Keratinocyte (primary cell): ENCODE data around the gene MAML2. TPM values are rescaled to one million over a fixed set of nuclear protein-coding genes. Genes with fewer than 3 reads are reported as not detected.

ENCODE experiments used
- DNase-seq: peaks from one replicate; pipeline ENCODE4 v3.0.0-alpha.2; 2011; ENCODE audit warnings: low read depth, missing footprints, low spot score
- FAIRE-seq: peaks from 2 replicates; lab custom pipeline; 2011; peaks lifted over from hg19 to GRCh38; lab: Jason Lieb, UNC
- H2AFZ ChIP-seq: 2 replicates; pipeline ENCODE4 v1.6.0; 2012; ENCODE audit warnings: low read length, control low read depth, inconsistent platforms; ENCODE audit not compliant: control insufficient read depth
- H3K27ac ChIP-seq: 2 replicates; pipeline ENCODE4 v1.5.1; 2011; ENCODE audit warnings: low read length; ENCODE audit not compliant: control insufficient read depth, insufficient read depth
- H3K27me3 ChIP-seq: 3 replicates; pipeline ENCODE4 v1.6.0; 2011; ENCODE audit warnings: low read length; ENCODE audit not compliant: control insufficient read depth, insufficient read depth; ENCODE audit errors: extremely low read depth
- H3K36me3 ChIP-seq, 2 experiments: 2 replicates in 1 of 2; 3 replicates in 1 of 2; pipeline ENCODE4 v1.5.1; 2011; ENCODE audit warnings: low read length in 2 of 2, mild to moderate bottlenecking in 1 of 2; ENCODE audit not compliant: control insufficient read depth in 2 of 2, insufficient read depth in 2 of 2; ENCODE audit errors: extremely low read depth in 1 of 2
- H3K4me1 ChIP-seq: 3 replicates; pipeline ENCODE4 v1.5.1; 2011; ENCODE audit warnings: low read length; ENCODE audit not compliant: control insufficient read depth, insufficient read depth; ENCODE audit errors: extremely low read depth
- H3K4me2 ChIP-seq: 3 replicates; pipeline ENCODE4 v1.6.0; 2011; ENCODE audit warnings: low read depth, low read length; ENCODE audit not compliant: control insufficient read depth, insufficient read depth; ENCODE audit errors: extremely low read depth
- H3K4me3 ChIP-seq, 3 experiments: fragments of 200-600 bp in 1 of 3; sonication (generic) in 1 of 3; 2 replicates in 2 of 3; 3 replicates in 1 of 3; pipeline ENCODE4 v1.5.1; 2011 to 2016; ENCODE audit warnings: low read length in 3 of 3, mild to moderate bottlenecking in 3 of 3, control low read depth in 2 of 3, inconsistent platforms in 1 of 3, low read depth in 1 of 3, mixed read lengths in 1 of 3, mixed run types in 1 of 3, moderate library complexity in 1 of 3; ENCODE audit not compliant: control insufficient read depth in 2 of 3, insufficient read depth in 2 of 3; ENCODE audit errors: extremely low read depth in 1 of 3
- H3K79me2 ChIP-seq: 2 replicates; pipeline ENCODE4 v1.6.0; 2012; ENCODE audit warnings: low read length; ENCODE audit not compliant: control insufficient read depth, insufficient read depth
- H3K9ac ChIP-seq: 3 replicates; pipeline ENCODE4 v1.6.0; 2011; ENCODE audit warnings: low read length; ENCODE audit not compliant: control insufficient read depth, insufficient read depth; ENCODE audit errors: extremely low read depth
- H3K9me1 ChIP-seq: 3 replicates; pipeline ENCODE4 v1.6.0; 2011; ENCODE audit warnings: low read length; ENCODE audit not compliant: control insufficient read depth, insufficient read depth; ENCODE audit errors: extremely low read depth
- H3K9me3 ChIP-seq: 2 replicates; pipeline ENCODE4 v1.5.1; 2012; ENCODE audit warnings: low read depth, low read length; ENCODE audit not compliant: control insufficient read depth
- H4K20me1 ChIP-seq: 3 replicates; pipeline ENCODE4 v1.6.0; 2011; ENCODE audit warnings: low read length; ENCODE audit not compliant: control insufficient read depth, insufficient read depth; ENCODE audit errors: extremely low read depth
- EZH2 ChIP-seq: IDR thresholded peaks from one replicate; pipeline ENCODE4 v1.6.1; 2012; ENCODE audit warnings: inconsistent platforms, mild to moderate bottlenecking, low read length, moderate library complexity
- dilution Hi-C: fragments of 300-500 bp; cut with MboI; formaldehyde crosslinking; loops from one replicate; pipeline ENCODE4 v1.7.0; 2020; ENCODE audit warnings: low sequenced_read_pairs; ENCODE audit not compliant: extremely low pct_ligation_motif_present
- polyA plus RNA-seq, 5 experiments: library from polyadenylated mRNA; depleted of rRNA in 3 of 5; stranded (reverse) in 3 of 5; stranded (forward) in 1 of 5; unstranded in 1 of 5; fragments of >200 nt; gene quantifications; 1 replicate in 1 of 5; 2 replicates in 3 of 5; 3 replicates in 1 of 5; pipeline versions ENCODE4 v1.2.1 to v1.2.3, GENCODE V29; 2011 to 2012; ENCODE audit warnings: missing spikeins in 2 of 5, low read depth in 1 of 5, low replicate concordance in 1 of 5
- TF ChIP-seq, protein P1 (sequence below), 3 experiments: IDR thresholded peaks in 1 of 3; conservative IDR thresholded peaks in 1 of 3; optimal IDR thresholded peaks in 1 of 3; 2 replicates in 2 of 3; 3 replicates in 1 of 3; pipeline versions ENCODE3 to v1.5.1; 2011; ENCODE audit warnings: low read length in 3 of 3, mild to moderate bottlenecking in 3 of 3, moderate library complexity in 2 of 3, control low read depth in 1 of 3, inconsistent platforms in 1 of 3; ENCODE audit not compliant: insufficient read depth in 2 of 3; ENCODE audit errors: extremely low read depth in 1 of 3

Gene MAML2
- polyA plus RNA-seq, 1 donor (not counting 4 experiments of a cell fraction or from before 2014, with no cell fraction given): 4.2 TPM

DNA sequence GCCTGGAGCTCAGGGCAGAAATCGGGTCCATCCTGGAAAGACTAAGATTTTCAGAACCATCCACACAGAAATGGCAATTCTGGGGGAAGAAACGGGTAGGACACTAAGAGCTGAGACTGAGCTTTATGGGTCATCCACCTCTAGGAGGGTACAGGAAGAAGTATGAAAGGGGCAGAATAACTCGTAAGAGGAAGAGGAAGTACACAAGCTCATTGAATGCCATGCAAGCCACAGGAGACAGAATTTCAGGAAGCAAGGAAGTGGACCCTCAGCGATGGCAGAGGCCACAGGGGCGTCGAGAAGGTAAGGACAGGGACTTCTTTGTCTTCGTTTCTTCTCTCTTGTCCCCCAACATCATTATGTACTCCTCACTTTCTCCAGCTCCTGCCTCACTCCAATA lies 169.6 kb downstream of the MAML2 start:
- Histone ChIP-seq H3K79me2 (no peaks in the 10 kb centered on the region), H3K9ac (no peak overlapping the region), H4K20me1 (no peaks in the 10 kb centered on the region), H3K27me3 (no peaks in the 10 kb centered on the region), H3K4me3 (no peak overlapping the region), H3K36me3 (peaks cover 0 to 1% of the 10 kb centered on the region in 2 experiments), H3K9me3 (no peaks in the 10 kb centered on the region), H2AFZ (no peak overlapping the region), H3K4me1 (peaks cover 10% of the 10 kb centered on the region), H3K9me1 (no peaks in the 10 kb centered on the region), H3K4me2 (no peak overlapping the region), H3K27ac (no peak overlapping the region)
- TF ChIP-seq, protein P1, sequence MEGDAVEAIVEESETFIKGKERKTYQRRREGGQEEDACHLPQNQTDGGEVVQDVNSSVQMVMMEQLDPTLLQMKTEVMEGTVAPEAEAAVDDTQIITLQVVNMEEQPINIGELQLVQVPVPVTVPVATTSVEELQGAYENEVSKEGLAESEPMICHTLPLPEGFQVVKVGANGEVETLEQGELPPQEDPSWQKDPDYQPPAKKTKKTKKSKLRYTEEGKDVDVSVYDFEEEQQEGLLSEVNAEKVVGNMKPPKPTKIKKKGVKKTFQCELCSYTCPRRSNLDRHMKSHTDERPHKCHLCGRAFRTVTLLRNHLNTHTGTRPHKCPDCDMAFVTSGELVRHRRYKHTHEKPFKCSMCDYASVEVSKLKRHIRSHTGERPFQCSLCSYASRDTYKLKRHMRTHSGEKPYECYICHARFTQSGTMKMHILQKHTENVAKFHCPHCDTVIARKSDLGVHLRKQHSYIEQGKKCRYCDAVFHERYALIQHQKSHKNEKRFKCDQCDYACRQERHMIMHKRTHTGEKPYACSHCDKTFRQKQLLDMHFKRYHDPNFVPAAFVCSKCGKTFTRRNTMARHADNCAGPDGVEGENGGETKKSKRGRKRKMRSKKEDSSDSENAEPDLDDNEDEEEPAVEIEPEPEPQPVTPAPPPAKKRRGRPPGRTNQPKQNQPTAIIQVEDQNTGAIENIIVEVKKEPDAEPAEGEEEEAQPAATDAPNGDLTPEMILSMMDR (optimal IDR thresholded peaks at IDR 0.05 in 1 of 3, IDR thresholded peaks at IDR 0.05 in 1 of 3, conservative IDR thresholded peaks at IDR 0.05 in 1 of 3; ENCODE audit: extremely low read depth in 1 of 3, insufficient read depth in 2 of 3, low read length in 3 of 3): no peak
- no peak for TF ChIP-seq EZH2
- dilution Hi-C loops: no loop called here
- no peak for DNase-seq
- no peak for FAIRE-seq

DNA sequence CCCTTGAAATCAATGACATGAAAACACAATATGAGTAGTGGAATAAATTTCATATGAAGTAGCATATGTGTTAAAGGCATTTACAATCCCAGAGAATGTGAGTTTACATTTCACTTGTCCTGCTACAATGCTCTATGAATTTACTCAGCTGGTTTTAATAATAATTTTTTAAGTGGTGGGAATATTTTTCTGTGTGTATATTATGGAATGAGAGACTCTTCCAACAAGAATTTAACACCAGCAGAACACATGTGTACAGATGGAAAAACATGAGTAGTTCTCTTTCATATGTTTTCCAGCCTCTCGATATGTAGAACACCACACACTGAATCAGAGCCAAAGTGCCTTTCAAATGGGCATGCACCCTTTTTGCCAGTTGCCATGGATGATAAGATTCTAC lies 170.4 kb downstream of the MAML2 start:
- no peaks in the 10 kb centered on the region for H3K79me2 ChIP-seq
- no peaks in the 10 kb centered on the region for H3K9me3 ChIP-seq
- no peaks in the 10 kb centered on the region for H3K27me3 ChIP-seq
- peaks cover 0 to 1% of the 10 kb centered on the region in 2 experiments for H3K36me3 ChIP-seq
- DNase-seq: no peak
- no peaks in the 10 kb centered on the region for H4K20me1 ChIP-seq
- H3K27ac ChIP-seq: no peak overlapping the region
- no peak overlapping the region for H3K4me3 ChIP-seq
- no peak overlapping the region for H3K4me2 ChIP-seq
- no peak overlapping the region for H2AFZ ChIP-seq
- no peak for FAIRE-seq
- dilution Hi-C loops: no loop called here
- no peak for TF ChIP-seq EZH2
- TF ChIP-seq, protein P1 (optimal IDR thresholded peaks at IDR 0.05 in 1 of 3, IDR thresholded peaks at IDR 0.05 in 1 of 3, conservative IDR thresholded peaks at IDR 0.05 in 1 of 3; ENCODE audit: extremely low read depth in 1 of 3, insufficient read depth in 2 of 3, low read length in 3 of 3): no peak
- no peaks in the 10 kb centered on the region for H3K9me1 ChIP-seq
- H3K9ac ChIP-seq: no peak overlapping the region
- peaks cover 11% of the 10 kb centered on the region for H3K4me1 ChIP-seq
